ENCODE data around the gene FKBP10.
"Not testable (repeated sequence)": the region's sequence is repeated elsewhere in the genome, so short reads cannot be mapped to it uniquely, and the experiment has no call there.

The FKBP10 gene

DNA sequence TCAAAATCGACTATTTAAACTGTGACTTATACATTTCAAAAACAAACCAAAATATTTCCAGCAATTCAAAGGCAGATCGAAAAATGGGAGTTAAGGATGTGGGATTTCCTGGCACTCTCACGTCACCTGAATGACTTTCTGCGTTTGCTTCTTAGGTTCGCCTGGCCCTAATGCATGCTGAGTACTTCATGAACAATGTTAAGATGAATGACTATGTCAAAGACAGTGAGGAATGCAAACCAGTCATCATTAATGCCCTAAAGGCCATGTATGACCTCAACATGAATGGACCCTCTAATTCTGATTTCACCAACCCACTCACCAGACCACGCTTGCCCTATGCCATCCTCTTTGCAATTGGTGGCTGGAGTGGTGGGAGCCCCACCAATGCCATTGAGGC is 32.2 kb downstream of the FKBP10 start:
- DNase-seq = no peak

GRCh38 chr17:41848788-41849187 is 36.0 kb downstream of the FKBP10 start:
- DNase-seq = no peak

- DNase-seq = no peak
Measured at GRCh38 chr17:41849251-41849990, 36.6 kb downstream of the FKBP10 start.

DNA sequence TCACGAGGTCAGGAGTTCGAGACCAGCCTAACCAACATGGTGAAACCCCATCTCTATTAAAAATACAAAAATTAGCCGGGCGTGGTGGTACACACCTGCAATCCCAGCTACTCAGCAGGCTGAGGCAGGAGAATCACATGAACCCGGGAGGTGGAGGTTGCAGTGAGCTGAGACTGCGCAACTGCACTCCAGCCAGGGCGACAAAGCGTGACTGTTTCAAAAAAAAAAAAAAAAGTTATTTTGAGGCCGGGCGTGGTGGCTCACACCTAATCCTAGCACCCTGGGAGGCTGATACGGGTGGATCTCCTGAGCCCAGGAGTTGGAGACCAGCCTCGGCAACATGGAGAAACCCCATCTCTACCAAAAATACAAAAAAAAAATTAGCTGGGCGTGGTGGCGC is 38.6 kb downstream of the FKBP10 start:
- not testable (repeated sequence) for DNase-seq

DNA sequence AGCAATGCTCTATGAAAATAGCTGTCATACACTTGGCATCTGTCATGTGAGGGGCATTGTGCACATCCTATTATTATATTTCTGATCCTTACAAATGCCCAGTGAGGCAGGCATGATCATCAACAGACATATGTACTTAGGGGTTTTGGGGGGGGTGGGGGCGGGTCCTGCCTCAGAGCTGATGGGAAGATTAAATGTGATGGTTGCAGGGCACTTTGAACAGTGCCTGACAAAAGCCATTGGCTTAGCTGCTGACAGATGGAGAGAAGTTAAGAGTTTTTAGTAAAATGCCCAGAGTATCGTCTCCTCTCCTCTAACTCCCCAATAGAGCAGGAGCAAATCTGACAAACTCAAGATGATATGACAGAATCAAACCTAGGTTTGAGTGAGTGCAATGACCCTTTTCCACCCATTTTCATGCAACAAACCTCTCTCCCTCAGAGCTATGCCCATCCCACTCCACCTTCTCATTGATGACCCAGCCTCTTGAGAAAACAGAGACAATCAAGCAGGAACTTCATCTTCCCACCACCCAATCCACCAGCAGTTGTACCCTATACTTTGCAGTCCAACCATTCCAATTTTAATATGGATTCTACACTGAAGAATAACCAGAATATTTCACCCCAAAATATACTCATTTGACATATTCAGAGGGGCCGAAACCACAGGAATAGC is 47.6 kb downstream of the FKBP10 start:
- no peak for DNase-seq

- DNase-seq = peak; percentile 14
Measured at GRCh38 chr17:41863074-41863848, 50.5 kb downstream of the FKBP10 start.

DNA sequence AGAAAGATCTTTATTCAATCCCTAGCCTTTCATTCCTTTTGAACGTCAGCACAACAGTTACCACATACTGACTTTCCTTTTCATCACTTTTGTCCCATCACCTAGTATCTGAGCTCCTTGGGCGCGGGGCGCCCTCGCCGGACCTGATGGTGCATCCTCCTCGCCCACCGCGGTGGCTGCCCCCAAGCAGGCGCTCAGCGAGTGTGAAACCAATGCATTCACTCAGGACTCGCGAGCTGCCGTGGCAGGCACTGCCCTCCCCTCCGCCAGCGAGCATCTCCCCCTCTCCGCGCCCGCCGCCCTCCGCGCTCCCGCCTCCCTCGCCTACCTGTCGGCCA is 51.7 kb downstream of the FKBP10 start:
- DNase-seq = no peak

GRCh38 chr17:41864836-41865595 is 52.2 kb downstream of the FKBP10 start, which contains the start of gene KLHL11:
Gene KLHL11 (minus strand): TSS chr17:41865423. CDS start chr17:41865370, 53 bp downstream.
- peak; percentile 90 for DNase-seq

- DNase-seq = no peak
Measured at GRCh38 chr17:41865596-41865893, 52.7 kb downstream of the FKBP10 start.

DNA sequence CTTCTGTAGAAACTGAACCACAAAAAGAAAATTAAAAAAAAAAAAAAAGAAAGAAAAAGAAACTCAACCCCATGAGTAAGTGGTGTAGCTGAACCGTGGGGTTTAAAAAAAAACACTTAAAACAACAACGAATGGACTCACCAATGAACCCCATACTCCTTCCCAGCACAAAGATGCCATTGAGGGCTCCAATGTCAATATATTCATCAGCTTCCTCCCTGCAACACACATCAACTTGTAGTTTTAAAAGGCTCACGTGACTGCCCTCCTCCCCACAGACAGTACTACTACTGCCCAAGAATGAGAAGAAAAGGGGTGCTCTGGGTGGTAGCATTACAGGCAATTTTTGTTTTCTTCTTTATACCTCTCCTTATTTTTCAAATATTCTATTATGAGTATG is 55.8 kb downstream of the FKBP10 start:
- DNase-seq = no peak

DNA sequence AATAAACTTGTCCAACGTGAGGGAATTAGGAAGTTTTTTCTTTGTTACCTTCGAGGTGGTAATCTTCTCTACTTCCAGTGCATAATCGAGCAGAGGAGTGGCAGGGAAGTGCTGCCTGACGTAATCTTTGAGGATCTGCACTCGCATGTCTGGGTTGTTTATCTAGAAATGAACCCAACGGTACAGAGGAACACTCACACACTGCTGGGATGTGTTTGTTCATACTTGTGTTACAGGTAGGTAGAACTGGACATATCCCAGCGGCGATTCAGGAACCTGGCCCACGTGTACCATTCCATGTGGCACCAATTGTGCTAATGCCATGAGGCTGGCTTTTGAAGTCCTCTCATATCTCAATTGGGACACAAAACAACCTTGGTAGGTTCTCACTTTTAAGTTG is 56.6 kb downstream of the FKBP10 start:
- DNase-seq = no peak

GRCh38 chr17:41870097-41870496 is 57.3 kb downstream of the FKBP10 start:
- DNase-seq = no peak

DNA sequence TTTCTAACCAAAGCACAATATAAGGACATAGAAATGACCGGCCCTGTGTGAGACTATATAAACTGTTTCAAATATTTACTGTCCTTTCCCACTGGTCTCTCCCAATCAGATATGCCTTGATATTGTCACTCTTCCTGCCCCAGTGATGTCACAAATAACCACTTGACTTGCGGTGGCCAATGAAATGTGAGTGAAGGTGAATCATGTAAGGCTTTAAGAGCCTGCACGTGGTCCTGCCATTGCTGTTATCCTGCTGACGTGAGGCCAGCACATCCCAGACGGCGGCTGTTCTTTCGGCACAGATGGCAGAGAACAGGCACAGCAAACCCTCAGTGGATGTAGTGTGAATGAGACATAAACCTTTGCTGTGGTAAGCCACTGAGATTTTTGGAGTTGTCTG is 57.8 kb downstream of the FKBP10 start:
- DNase-seq = no peak

DNA sequence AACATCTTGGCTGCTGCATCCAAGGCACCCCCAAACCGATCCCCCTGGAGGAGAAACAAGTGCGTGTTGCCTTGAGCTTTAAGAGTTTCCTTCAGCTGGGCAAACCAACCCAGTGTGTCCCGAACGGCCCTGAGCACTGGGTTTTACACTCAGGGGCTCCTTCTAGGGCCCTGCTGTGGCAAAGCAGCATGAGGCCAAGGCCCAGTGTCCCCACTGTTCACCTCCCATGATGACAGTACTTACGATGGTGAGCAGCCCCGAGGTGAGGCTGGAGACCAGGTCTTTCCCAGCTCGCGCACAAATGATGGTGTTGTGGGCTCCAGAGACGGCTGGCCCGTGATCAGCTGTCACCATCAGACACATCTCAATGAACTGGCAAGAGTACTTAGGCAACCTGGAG is 59.0 kb downstream of the FKBP10 start:
- DNase-seq = no peak

Data from activated naive CD4-positive, alpha-beta T cell treated with anti-CD3 and anti-CD28 coated beads, Interleukin-2, amount 50 U/mL, for 16 hours (primary cell).